ACC112 (cell line): ENCODE measurements around the gene PROCA1.

ENCODE experiments used
- H2AFZ ChIP-seq: fragments of 200-600 bp; sonication (generic); one replicate; pipeline ENCODE4 v1.6.0; 2017; ENCODE audit warnings: antibody characterized with exemption, low read length; ENCODE audit not compliant: unreplicated experiment
- H3K27ac ChIP-seq: fragments of 200-600 bp; sonication (generic); 2 replicates; pipeline ENCODE4 v1.5.1; 2014; ENCODE audit warnings: low read depth, mild to moderate bottlenecking, antibody characterized with exemption, low read length, moderate library complexity
- H3K27me3 ChIP-seq: fragments of 200-600 bp; sonication (generic); 2 replicates; pipeline ENCODE4 v1.6.1; 2014; ENCODE audit warnings: mild to moderate bottlenecking, antibody characterized with exemption, low read length, moderate library complexity, mixed read lengths; ENCODE audit not compliant: insufficient read depth
- H3K36me3 ChIP-seq: fragments of 200-600 bp; sonication (generic); 2 replicates; pipeline ENCODE4 v1.6.1; 2016; ENCODE audit warnings: mild to moderate bottlenecking, antibody characterized with exemption, low read length, moderate library complexity, mixed read lengths; ENCODE audit not compliant: insufficient read depth
- H3K4me1 ChIP-seq: fragments of 200-600 bp; sonication (generic); one replicate; pipeline ENCODE4 v1.6.1; 2016; ENCODE audit warnings: low read length, mixed read lengths; ENCODE audit not compliant: insufficient read depth, unreplicated experiment, control insufficient read depth
- H3K4me3 ChIP-seq: fragments of 200-600 bp; sonication (generic); 2 replicates; pipeline ENCODE4 v1.5.1; 2014; ENCODE audit warnings: mild to moderate bottlenecking, low read depth, low read length
- H3K79me2 ChIP-seq: fragments of 200-600 bp; sonication (generic); one replicate; pipeline ENCODE4 v1.6.0; 2016; ENCODE audit warnings: low read length; ENCODE audit not compliant: control insufficient read depth, unreplicated experiment, insufficient read depth

Gene PROCA1, protein sequence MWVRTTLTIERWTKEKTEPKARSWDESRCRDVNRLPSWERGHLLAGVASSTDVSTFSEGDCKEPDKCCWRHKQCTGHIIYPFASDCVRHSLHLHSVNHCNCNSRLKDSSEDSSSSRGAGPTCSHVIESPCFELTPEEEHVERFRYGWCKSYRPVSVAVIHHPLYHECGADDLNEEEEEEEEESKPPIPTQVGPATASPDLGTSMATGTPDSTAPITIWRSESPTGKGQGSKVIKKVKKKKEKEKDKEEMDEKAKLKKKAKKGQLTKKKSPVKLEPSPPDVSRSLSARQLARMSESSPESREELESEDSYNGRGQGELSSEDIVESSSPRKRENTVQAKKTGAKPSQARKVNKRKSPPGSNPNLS

DNA sequence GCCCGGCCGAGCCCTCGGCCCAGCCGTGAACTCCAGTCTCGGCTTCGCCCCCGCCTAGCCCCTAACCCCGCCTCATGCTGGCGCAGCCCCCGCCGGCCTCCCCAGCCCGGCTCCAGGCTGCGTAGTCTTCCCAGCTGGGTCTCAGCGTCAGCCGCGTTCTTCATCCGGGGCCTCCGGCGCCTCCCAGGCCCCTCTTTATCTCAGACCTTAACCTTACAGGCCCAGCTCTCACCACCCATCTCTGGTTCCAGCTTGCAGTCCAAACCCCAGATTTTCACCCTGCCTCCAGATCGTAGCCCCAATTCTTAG is at the start of gene PROCA1:
PROCA1 (minus strand) TSS at position 166 of the 309 bp plus-strand sequence. CDS start 228 bp downstream, outside the sequence.
- Histone ChIP-seq H3K27me3 (no peaks in the 10 kb centered on the region), H3K79me2 (peaks cover 24% of the 10 kb centered on the region), H3K27ac (peak within 1 kb of the TSS; percentile 92), H3K36me3 (peaks cover 19% of the 10 kb centered on the region), H3K4me1 (peaks cover 24% of the 10 kb centered on the region), H3K4me3 (peak within 1 kb of the TSS; percentile 85), H2AFZ (peak within 1 kb of the TSS; percentile 37)

DNA sequence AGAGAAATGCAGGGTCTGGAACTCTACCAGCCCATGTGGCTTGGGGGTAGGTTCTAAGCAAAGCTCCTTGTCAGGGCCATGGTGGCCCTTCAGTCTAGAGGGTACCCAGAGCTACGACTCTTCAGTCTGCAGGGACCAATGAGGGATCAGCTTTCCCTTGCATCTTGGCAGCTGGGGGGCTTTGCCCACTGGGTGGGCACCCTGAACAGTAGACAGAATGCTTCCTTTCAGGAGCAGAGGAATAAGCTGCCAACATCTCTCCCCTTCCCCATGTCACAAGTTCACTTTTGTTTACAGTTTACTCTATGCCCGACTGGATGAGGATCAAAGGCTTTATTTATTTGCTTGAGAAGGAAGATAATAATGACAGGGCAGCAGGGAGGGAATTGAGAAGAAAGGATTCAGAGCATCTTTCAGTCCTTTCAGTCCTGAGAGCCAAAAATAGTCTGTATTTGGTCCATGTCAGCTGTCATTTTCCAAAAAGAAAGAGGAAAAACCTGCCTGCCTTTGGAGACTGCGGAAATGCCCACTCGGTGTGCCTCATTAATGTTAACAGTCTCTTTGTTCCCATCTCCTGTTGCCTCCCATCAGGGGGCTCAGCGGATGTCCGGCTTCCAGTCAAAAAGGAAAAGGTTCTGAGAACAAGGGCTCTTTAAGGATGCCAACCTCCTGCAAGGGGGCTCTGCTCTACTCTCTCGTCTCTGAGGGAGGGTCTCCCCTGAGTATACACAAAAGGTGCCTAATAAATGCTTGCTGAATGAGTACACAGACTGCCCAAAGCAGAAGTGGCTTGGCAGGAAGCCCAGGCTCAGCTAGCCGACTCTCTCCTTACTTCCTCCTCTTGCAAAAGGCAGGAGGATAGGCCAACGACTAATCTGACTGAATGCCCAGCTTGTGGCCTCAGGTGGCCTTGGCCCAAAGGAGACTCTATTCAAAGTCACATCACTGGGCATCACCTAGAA is 49.2 kb upstream of the PROCA1 start:
- H3K27ac ChIP-seq, result no peak overlapping the region
- peaks cover 15% of the 10 kb centered on the region; the same call in 1 of the 2 replicates for H3K36me3 ChIP-seq
- no peaks in the 10 kb centered on the region for H3K27me3 ChIP-seq
- H3K4me1 ChIP-seq, result peaks cover 10% of the 10 kb centered on the region
- peaks cover 18% of the 10 kb centered on the region for H3K79me2 ChIP-seq
- no peak overlapping the region for H2AFZ ChIP-seq
- no peak overlapping the region for H3K4me3 ChIP-seq

DNA sequence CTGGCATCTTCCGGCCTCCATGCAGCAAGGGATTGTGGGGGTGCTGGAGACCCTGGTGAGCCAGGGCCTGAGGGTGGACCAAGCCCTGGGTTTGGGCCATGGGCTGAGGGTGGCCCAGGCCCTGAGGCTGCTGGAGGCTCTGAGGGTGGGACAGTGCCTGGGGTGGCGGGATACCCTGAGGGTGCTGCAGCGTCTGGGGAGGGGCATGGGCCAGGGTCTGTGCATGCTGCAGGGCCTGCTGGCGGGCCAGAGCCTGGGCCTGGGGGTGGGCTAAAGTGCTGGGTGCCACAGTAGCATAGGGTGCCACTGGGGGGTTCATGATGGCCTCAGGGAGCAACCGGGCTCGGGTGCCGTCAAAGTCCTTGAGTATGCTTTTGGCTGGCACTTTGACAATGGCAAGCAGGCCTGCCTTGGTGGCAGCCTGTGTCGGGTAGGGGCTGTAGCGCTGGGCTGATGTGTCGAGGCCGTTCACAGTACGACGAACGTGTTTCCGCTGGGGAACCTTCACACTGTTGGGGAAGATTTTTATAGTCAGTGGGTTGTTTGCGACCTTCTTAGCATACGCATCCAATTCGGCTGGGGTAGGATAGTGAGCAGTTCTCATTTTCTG is 47.7 kb upstream of the PROCA1 start:
- Histone ChIP-seq H2AFZ (no peak overlapping the region), H3K36me3 (peaks cover 12% of the 10 kb centered on the region; the same call in 1 of the 2 replicates), H3K4me3 (no peak overlapping the region), H3K27me3 (no peaks in the 10 kb centered on the region), H3K4me1 (peaks cover 19% of the 10 kb centered on the region), H3K79me2 (peaks cover 12% of the 10 kb centered on the region), H3K27ac (no peak overlapping the region)

DNA sequence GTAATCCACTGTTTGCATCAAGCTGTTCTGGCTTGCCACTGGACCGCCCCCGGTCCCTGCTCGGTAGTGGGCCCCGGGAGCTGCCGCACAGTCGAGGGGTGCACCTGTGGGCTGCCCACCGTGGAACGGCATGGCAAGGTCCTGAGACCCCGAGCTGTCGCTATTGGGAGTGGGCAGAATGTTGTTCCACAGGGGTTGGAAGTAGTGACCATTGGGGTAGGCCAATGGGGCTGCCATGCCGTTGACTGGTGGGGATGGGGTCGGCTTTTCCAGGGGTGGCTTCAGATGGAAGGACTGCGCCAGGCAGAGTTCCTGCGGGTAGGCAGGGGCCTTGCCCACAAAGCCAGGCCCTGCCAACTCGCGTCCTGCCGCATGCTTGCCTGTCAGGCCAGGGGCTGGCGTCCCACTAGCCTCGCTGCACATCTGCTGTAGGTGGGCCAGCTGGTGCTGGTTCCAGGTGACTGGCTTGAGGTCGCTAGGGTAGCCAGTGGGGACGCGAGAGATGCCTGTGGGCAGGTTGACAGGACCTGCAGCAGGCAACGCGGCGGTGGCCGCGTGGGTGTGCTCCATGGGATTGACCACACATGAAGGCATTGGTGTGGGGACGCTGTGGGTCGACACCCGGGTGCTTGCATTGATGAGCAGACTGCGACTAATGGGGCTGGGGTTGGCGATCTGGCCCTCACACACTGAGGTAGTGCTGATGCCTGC is 46.9 kb upstream of the PROCA1 start:
- no peak overlapping the region for H3K4me3 ChIP-seq
- H2AFZ ChIP-seq, result no peak overlapping the region
- H3K27me3 ChIP-seq, result no peaks in the 10 kb centered on the region
- peaks cover 11% of the 10 kb centered on the region for H3K79me2 ChIP-seq
- H3K4me1 ChIP-seq, result peaks cover 19% of the 10 kb centered on the region
- peaks cover 12% of the 10 kb centered on the region; the same call in 1 of the 2 replicates for H3K36me3 ChIP-seq
- H3K27ac ChIP-seq, result no peak overlapping the region

DNA sequence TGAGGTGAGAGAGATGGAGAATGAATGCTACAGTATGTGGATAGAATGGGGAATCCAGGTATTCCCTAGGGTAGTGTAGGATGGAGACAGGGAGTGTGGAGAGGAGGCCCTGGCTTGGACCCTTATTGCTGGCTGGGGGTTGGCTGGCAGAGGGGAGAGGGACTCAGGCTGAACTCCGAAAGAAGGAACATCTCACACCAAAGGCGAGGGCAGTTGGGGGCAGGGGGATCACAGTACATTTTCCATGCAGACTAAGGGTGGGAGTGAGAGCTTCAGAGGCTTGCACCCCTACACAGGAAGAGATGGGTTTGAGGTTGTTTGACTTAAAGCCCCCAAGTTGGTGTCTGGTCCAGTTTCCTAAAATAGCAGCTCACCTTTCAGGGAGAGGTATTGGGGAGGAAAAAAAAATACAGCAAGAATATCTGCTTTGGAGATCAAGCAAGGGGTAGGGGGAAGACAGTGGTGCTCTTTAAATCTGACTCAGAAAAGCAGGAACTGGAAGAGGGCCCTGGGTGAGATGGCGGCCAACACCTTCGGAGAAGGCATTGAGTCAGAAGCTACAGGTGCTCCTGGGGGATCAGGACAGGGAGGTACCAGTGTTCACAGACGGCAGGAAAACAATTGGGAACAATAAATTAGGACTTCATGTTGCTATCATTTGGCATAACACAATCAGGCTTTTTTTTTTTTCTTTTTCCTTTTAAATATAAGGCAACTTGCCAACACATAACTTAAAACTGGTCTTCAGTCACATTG is 44.5 kb upstream of the PROCA1 start:
- Histone ChIP-seq H3K27me3 (no peaks in the 10 kb centered on the region), H2AFZ (no peak overlapping the region), H3K79me2 (peaks cover 7% of the 10 kb centered on the region), H3K36me3 (peaks cover 6% of the 10 kb centered on the region; the same call in 1 of the 2 replicates), H3K27ac (no peak overlapping the region), H3K4me1 (peaks cover 16% of the 10 kb centered on the region), H3K4me3 (no peak overlapping the region)

DNA sequence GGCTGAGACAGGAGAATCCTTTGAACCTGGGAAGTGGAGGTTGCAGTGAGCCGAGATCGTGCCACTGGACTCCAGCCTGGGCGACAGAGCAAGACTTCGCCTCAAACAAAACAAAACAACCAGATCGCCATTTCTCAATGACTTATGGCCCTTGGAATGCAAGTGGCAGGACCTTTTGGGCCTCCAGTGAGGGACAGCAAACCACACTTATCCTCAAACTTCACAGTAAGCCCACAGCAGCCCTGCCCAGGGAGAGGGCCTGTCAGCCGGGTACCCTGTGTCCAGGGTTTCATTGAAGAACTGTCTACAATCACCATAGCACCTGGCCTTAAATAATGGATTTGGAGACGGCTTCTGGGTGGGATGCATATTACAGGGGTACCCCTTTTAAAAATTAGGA is 43.8 kb upstream of the PROCA1 start:
- H3K36me3 ChIP-seq, result peaks cover 8% of the 10 kb centered on the region; the same call in 1 of the 2 replicates
- H3K4me1 ChIP-seq, result peaks cover 12% of the 10 kb centered on the region
- H3K79me2 ChIP-seq, result peaks cover 7% of the 10 kb centered on the region
- H2AFZ ChIP-seq, result no peak overlapping the region
- no peak overlapping the region for H3K4me3 ChIP-seq
- no peaks in the 10 kb centered on the region for H3K27me3 ChIP-seq
- H3K27ac ChIP-seq, result no peak overlapping the region

DNA sequence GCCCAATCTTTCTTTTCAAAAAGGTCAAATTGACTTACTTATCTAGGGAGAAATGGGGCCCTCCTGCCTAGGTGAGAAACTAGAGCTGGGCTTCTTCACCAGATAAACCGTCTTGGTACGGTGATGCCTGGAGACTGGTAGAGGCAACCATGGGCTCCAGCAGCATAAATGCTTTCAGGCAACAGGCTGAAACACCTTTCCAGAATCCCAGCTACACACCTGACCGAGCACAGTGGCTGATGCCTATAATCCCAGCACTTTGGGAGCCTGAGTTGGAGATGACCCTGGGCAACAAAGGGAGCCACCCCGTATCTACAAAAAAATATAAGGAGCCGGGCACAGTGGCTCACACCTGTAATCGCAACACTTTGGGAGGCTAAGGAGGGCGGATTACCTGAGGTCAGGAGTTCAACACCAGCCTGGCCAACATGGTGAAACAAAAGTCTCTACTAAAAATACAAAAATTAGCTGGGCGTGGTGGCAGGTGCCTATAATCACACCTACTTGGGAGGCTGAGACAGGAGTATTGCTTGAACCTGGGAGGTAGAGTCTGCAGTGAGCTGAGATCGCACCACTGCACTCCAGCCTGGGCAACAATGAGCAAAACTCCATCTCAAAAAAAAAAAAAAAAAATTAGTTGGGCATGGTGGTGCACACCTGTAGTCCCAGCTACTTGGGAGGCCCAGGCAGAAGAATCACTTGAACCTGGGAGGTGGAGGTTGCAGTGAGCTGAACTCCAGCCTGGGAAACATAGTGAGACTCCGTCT is 40.1 kb upstream of the PROCA1 start:
- H3K27ac ChIP-seq, result no peak overlapping the region
- peaks cover 27% of the 10 kb centered on the region for H3K4me1 ChIP-seq
- H3K36me3 ChIP-seq, result peaks cover 12% of the 10 kb centered on the region; the same call in 1 of the 2 replicates

DNA sequence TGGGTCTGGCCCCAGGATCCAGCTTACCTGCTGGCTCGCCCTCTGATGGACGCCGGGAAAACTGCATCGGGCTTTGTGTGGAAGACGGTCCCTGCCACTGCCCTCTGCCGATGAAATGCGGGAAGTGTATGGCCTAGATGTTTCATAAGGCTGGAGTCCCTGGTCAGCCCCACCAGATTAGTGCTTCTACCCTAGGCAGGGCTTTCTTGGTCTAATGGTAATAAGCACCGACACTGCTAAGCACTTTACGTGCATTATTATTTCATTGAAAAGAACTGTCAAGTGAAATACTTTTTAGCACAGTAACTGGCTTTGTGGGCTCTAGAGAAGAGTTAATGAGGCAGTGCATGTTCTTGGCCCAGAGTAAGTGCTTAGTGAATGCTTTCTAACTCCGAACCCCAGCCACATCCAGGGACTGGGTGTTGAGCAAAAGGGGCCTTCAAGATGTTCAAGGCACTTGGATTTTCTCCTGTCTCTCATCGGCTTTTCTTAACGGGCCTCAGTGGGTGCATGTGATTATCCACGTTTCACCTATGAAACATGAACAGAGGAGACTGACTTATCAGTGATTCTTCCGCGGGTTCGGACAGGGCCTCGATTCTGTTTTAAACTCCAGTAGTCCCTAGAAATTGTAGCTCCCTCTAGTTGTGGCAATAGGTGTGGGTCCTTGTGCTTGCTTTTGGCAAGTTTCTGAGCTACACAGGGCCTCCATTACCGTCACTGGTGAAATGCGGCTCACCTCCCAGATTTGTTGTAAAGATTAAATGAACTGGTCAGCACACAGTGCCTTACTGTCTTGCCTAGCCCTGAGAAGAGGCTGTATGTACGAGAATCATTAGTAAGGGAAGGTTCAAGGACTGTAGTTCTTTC is 38.7 kb upstream of the PROCA1 start:
- H3K36me3 ChIP-seq, result peaks cover 12% of the 10 kb centered on the region; the same call in 1 of the 2 replicates
- peaks cover 28% of the 10 kb centered on the region for H3K79me2 ChIP-seq
- no peaks in the 10 kb centered on the region for H3K27me3 ChIP-seq
- H2AFZ ChIP-seq, result no peak overlapping the region
- H3K4me3 ChIP-seq, result no peak overlapping the region
- H3K4me1 ChIP-seq, result peaks cover 32% of the 10 kb centered on the region
- no peak overlapping the region for H3K27ac ChIP-seq

More for the DNA sequence above, 40.1 kb upstream of the PROCA1 start:
- H3K4me3 ChIP-seq, result no peak overlapping the region
- no peaks in the 10 kb centered on the region for H3K27me3 ChIP-seq
- no peak overlapping the region for H2AFZ ChIP-seq
- peaks cover 15% of the 10 kb centered on the region for H3K79me2 ChIP-seq
